Measurements from ENCODE around the gene CYP26B1.

CYP26B1 gene

GRCh38 chr2:72147303-72147971, at the start of gene CYP26B1:
Gene CYP26B1, minus strand, starts transcription at chr2:72147862. Its CDS starts 28 bp downstream, at chr2:72147834.
- no peak for TF ChIP-seq CTCF (IDR thresholded peaks at IDR 0.05; ENCODE audit: low read depth, low read length)
- Histone ChIP-seq H3K4me3 (ENCODE audit: low read depth, low read length) (peak within 1 kb of the TSS; percentile 56), H3K27ac (no peak within 1 kb of the TSS), H3K27me3 (ENCODE audit: insufficient read depth, low read depth, severe bottlenecking) (peaks cover 70% of the 10 kb centered on the region), H3K36me3 (no peaks in the 10 kb centered on the region), H3K9me3 (ENCODE audit: severe bottlenecking) (peaks cover 9% of the 10 kb centered on the region)
- peak; percentile 46 for DNase-seq

- H3K9me3 ChIP-seq (ENCODE audit: severe bottlenecking): no peaks in the 10 kb centered on the region
- H3K4me3 ChIP-seq (ENCODE audit: low read depth, low read length): no peak overlapping the region
- DNase-seq: no peak
- H3K27me3 ChIP-seq (ENCODE audit: insufficient read depth, low read depth, severe bottlenecking): no peaks in the 10 kb centered on the region
- TF ChIP-seq CTCF (IDR thresholded peaks at IDR 0.05; ENCODE audit: low read depth, low read length): no peak
- H3K36me3 ChIP-seq: no peaks in the 10 kb centered on the region; the same call in 1 of the 2 replicates
- H3K27ac ChIP-seq: no peak overlapping the region; the same call in 1 of the 2 replicates
These were observed 46.1 kb upstream of the CYP26B1 start for GRCh38 chr2:72193723-72194122.

DNA sequence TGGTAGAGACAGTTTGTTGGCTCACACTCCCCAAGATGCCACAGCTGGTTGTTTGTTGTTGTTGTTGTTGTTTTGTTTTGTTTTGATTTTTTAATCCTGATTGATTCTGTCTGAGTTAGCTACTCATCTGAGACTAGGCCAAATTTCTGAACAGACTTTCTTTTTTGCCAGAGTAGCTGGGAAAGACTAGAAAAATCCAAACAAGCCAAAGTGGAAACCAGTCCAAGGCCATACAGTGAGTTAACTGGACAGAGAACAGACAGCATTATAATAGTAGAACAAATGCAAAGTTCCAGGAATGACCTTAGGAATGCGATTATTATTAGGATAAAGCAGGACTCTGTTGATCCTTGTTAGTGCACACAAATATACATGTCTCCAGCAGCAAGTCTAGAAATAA, 43.8 kb upstream of the CYP26B1 start:
- Histone ChIP-seq H3K4me3 (ENCODE audit: low read depth, low read length) (no peak overlapping the region), H3K9me3 (ENCODE audit: severe bottlenecking) (peaks cover 6% of the 10 kb centered on the region), H3K27me3 (ENCODE audit: insufficient read depth, low read depth, severe bottlenecking) (no peaks in the 10 kb centered on the region), H3K27ac (no peak overlapping the region), H3K36me3 (no peaks in the 10 kb centered on the region; the same call in 1 of the 2 replicates)
- TF ChIP-seq CTCF (IDR thresholded peaks at IDR 0.05; ENCODE audit: low read depth, low read length): no peak
- DNase-seq: no peak

- Histone ChIP-seq H3K9me3 (ENCODE audit: severe bottlenecking) (peaks cover 9% of the 10 kb centered on the region), H3K27me3 (ENCODE audit: insufficient read depth, low read depth, severe bottlenecking) (no peaks in the 10 kb centered on the region), H3K36me3 (no peaks in the 10 kb centered on the region), H3K4me3 (ENCODE audit: low read depth, low read length) (no peak overlapping the region), H3K27ac (no peak overlapping the region)
- no peak for DNase-seq
- no peak for TF ChIP-seq CTCF (IDR thresholded peaks at IDR 0.05; ENCODE audit: low read depth, low read length)
These were observed 37.5 kb upstream of the CYP26B1 start for GRCh38 chr2:72185206-72185605.

- H3K4me3 ChIP-seq (ENCODE audit: low read depth, low read length): no peak overlapping the region
- peak; percentile 50 for DNase-seq
- H3K36me3 ChIP-seq: no peaks in the 10 kb centered on the region; the same call in 1 of the 2 replicates
- H3K27me3 ChIP-seq (ENCODE audit: insufficient read depth, low read depth, severe bottlenecking): no peaks in the 10 kb centered on the region
- peaks cover 9% of the 10 kb centered on the region for H3K9me3 ChIP-seq (ENCODE audit: severe bottlenecking)
- TF ChIP-seq CTCF (IDR thresholded peaks at IDR 0.05; ENCODE audit: low read depth, low read length): no peak
- H3K27ac ChIP-seq: peak overlapping the region; percentile 44
These were observed 35.8 kb upstream of the CYP26B1 start for GRCh38 chr2:72183466-72183865.

GRCh38 chr2:72183016-72183415, 35.4 kb upstream of the CYP26B1 start:
- no peaks in the 10 kb centered on the region; the same call in 1 of the 2 replicates for H3K36me3 ChIP-seq
- no peak for DNase-seq
- H3K4me3 ChIP-seq (ENCODE audit: low read depth, low read length): no peak overlapping the region
- no peak for TF ChIP-seq CTCF (IDR thresholded peaks at IDR 0.05; ENCODE audit: low read depth, low read length)
- no peaks in the 10 kb centered on the region for H3K27me3 ChIP-seq (ENCODE audit: insufficient read depth, low read depth, severe bottlenecking)
- peak overlapping the region; percentile 44 for H3K27ac ChIP-seq
- H3K9me3 ChIP-seq (ENCODE audit: severe bottlenecking): peaks cover 9% of the 10 kb centered on the region
